ENCODE results near the gene RPS14.

Gene RPS14

DNA sequence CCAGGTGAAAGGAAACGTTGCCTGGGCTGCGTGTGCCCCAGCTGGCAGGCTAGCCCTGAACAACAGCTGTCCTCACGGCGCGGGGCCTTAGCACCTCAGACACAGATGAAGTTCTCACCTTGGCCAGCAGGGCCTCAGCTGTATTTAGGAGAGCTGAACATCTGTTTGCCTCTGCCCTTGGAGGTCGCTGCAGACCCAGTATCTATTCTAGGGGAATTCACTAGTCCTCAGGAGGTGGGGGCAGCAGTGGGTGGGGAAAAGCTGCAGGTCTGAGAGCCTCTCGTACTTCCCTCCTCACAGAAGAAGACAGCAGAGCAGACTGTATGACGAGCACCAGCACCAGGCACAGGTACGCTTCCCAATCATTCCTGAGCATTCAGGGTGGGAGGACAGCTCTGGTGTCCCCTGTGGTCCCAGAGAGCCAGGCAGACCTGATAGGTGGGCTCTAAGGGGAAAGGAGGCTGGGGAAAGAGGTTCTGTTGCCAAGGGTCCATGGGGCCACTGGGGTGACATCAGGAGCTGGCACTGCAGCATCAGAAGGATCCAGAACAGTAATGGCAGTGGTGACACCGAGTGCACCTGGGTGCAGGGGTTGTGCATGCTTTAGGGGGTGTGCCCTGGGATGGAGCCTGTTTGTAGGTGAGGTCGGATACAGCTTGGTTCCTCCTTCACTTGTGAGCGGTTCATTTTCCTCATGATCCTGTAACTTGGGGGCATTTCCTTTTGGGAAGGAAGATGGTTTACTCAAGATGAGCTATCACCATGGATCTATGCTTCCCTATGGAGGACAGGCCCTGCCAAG is 50.6 kb downstream of the RPS14 start:
- no peak for DNase-seq

DNA sequence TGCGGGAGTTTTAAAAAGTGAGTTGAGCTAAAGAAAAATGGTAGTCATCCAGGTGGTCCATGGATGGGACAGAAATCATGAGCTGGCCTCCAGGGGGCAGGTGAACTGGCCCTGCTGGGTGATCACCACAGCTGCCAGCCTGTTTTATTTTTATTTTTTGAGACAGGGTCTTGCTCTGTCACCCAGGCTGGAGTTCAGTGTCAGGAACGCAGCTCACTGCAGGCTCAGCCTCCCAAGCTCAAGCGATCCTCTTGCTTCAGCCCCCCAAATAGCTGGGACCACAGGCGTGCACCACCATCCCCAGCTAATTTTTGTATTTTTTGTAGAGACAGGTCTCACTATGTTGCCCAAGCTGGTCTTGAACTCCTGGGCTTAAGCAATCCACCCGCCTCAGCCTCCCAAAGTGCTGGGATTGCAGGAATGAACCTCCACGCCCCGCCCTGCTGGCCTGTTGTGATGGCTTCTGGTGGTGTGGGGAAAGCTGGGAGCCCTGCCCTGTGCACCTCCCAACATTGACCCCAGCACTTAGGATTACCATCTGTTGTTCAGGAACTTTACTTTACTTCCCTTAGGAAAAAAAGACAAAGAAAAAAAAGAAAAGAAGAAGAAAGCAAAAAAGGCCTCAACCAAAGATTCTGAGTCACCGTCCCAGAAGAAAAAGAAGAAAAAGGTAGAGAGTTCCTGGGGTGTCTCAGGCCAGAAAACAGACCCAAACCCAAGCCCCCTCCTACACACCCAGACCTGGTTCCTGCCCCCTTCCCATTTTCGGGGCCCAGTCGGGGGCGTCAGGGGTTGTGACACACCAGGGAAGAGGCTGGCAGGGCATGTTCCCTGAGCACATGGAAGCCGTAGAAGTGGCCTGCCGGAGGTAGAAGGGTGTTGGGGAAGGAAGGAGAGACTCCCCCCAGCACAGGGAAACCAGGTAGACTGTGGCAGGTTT is 51.5 kb downstream of the RPS14 start:
- no peak for DNase-seq

DNA sequence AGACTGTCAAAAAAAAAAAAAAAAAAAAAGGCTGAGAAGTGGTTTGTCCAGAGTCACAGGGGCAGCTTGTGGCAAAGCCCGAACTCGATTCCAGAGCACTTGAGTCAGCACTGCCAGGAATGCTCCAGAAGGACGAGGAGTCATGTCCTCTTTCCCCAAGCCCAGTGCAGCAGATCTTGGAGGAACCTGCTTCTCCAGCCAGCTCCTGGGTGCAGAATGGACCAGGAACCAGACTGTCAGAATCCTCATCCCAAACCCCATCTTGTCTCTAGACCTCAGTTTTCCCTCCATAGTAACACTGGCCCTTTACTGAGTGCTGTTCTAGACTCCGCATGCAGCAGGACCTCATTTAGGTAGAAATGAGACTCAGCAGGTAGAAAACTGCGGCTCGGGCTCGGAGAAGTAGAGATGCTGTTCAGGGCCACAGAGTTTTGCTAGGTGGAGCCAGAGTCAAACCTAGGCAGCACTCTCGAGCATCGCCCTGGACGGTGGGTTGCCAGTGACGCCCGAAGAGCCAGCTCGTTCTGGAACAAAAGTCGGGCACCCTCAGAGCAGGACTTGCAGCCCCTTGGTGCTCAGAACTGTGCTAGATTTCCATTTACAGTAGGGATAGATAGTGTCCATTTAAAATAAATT is 52.3 kb downstream of the RPS14 start:
- no peak for DNase-seq

- no peak for DNase-seq
These were observed 53.3 kb downstream of the RPS14 start for GRCh38 chr5:150396267-150396666.

GRCh38 chr5:150395688-150395975 is 53.9 kb downstream of the RPS14 start:
- DNase-seq: no peak

DNA sequence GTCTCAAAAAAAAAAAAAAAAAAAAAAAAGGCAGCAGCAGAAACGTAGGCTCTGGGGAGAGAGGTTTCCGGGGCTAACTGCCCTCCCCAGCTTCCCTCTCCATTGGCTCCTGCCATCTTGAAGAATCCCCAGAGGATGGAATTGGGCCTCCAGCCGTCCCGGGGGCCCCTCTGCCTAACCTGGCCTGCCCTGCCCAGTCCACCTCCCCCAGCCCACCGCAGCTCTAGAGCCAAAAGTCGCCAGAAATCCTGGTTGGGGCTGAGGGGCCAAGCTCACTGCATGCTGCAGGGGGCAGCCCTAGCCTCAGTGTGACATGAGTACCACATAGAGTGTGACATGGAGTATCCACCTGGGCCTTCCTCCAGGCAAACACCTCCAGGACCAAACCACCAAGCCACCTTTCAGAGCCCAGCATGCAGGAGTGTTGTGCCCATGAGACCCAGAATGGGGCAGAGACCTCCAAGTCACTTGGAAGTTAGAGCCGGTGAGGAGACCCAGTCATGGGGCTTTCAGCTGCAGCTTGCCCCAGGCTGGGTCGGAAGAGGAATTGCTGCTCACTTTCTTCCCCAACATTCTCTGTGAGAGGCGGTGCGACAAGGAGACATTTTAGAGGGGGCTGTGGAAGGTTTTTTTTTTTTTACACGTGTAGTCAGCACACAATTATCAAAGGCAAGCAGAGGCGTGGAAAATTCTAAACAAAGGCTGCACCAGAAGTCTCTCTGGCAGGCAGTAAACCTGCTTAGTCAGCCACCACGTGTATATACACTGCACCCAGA is 54.4 kb downstream of the RPS14 start:
- no peak for DNase-seq

DNA sequence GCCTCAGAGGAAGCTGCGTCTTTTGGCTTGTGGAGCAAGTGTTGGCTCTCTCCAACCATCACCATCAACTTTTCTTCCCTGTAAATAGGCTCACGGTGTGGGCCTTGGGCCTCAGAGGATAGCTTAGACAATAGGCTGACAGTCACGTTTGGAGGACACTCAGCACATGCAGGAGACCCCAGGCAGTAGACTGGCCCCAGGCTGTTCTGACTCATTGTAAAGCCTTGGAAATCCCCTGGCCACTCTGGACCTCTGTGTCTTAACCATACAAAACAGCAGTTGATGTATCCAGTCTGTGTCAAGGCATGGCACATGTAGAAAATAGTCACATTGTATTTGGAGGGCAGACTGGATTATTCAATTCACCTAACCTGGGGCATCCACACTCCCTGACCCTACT is 55.4 kb downstream of the RPS14 start:
- DNase-seq: no peak

GRCh38 chr5:150393096-150393645 is 56.4 kb downstream of the RPS14 start:
- DNase-seq: no peak

DNA sequence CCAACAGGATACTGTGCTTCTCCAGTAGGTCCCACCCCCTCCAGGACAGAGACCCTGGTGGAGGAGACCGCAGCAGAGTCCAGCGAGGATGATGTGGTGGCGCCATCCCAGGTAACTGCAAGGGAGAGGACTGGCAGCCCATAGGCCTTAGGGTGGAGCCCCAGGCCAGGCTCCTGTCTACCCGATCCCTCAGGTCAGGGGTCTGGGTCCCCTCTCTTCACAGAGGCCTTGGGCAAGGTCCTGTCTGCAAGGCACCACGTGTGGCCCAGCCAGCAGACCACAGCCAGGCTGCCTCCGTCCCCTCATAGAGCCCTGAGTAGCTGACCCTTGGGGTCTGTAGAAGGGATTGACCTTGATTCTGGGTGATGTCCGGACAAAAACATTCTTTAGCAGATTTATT is 56.9 kb downstream of the RPS14 start:
- DNase-seq: no peak
